ENCODE data around the gene GALM. TPM values are rescaled to one million over a fixed set of nuclear protein-coding genes. Genes with fewer than 3 reads are reported as not detected.
"Not testable (repeated sequence)": the region's sequence is repeated elsewhere in the genome, so short reads cannot be mapped to it uniquely, and the experiment has no call there.

GALM gene
- total RNA-seq, 5 donors from 2014 or later (not counting 1 experiment from before 2014, with no cell fraction given): 14.3 to 29.4 (median 17.3) TPM

DNA sequence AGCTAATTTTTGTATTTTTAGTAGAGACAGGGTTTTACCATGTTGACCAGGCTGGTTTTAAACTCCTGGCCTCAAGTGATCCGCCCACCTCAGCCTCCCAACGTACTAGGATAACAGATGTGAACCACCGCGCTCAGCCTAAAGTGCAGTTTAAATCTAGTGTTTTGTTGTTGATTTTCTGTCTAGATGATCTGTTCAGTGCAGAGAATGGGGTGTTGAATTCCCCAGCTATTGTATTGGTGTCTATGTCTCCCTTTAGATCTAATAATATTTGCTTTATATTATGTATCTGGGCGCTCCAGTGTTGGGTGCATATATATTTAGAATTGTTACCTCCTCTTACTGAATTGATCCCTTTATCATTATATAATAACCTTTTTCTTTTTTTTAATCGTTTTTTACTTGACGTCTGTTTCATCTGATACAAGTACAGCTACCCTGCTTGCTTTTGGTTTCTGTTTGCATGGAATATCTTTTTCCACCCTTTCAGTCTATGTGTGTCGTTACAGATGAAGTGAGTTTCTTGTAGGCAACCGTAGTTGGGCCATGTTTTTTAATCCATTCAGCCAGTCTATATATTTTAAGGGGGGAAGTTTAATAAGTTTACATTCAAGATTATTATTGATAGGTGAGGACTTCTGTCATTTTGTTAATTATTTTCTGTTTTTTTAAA is 34.3 kb downstream of the GALM start:
- Mint-ChIP-seq H3K36me3 (peaks cover 36% of the 10 kb centered on the region), H3K4me3 (peak overlapping the region; percentile 34 to 72 (median 49)), H3K27me3 (no peaks in the 10 kb centered on the region), H3K9me3 (peaks cover 0 to 7% (median 0%) of the 10 kb centered on the region in 3 donors), H3K4me1 (peaks cover 40 to 71% (median 53%) of the 10 kb centered on the region in 3 donors), H3K27ac (peak overlapping the region; percentile 91 to 97)
- H3K27ac ChIP-seq (ENCODE audit: low read length): peak overlapping the region; percentile 91
- peak in 1 of 35 experiments; percentile 43 for DNase-seq
- H3K36me3 ChIP-seq (ENCODE audit: control insufficient read depth in 2 of 2, extremely low read depth in 1 of 2, insufficient read depth in 1 of 2, low read length in 1 of 2): no peaks in the 10 kb centered on the region
- peak in 2 of 4 experiments; percentile 47 to 52 for ATAC-seq (replicated peaks in 1 of 4)
- WGBS (ENCODE audit: insufficient coverage): no CpG with 5 or more reads among the region's 9 CpGs
- H3K9me3 ChIP-seq: no peaks in the 10 kb centered on the region
- peak overlapping the region in 1 of 2 donors; percentile 31 for H3K4me3 ChIP-seq (ENCODE audit: control insufficient read depth in 1 of 2, extremely low read depth in 1 of 2, low read length in 1 of 2)
- POLR2A ChIA-PET: interaction anchor here in 1 of 2 donors (0.8 to 1.2 kb wide), 2 partner anchors 9 to 48 kb away, joined by 3 to 4 read pairs; no protein-coding TSS in a partner anchor
- CTCF ChIA-PET: interaction anchor here (0.6 to 1.4 kb wide), 5 partner anchors 9 to 118 kb away, joined by 3 read pairs; partner anchors contain the start of gene HNRNPLL (in 1 of the 2)
- H3K27me3 ChIP-seq (replicated peaks in 1 of 2; ENCODE audit: control insufficient read depth in 2 of 2, extremely low read depth in 1 of 2, insufficient read depth in 2 of 2, low read length in 1 of 2): no peaks in the 10 kb centered on the region
- H3K4me1 ChIP-seq (ENCODE audit: control insufficient read depth in 1 of 2, extremely low read depth in 1 of 2, insufficient read depth in 2 of 2, low read length in 2 of 2): peaks cover 0 to 39% of the 10 kb centered on the region in 2 experiments

DNA sequence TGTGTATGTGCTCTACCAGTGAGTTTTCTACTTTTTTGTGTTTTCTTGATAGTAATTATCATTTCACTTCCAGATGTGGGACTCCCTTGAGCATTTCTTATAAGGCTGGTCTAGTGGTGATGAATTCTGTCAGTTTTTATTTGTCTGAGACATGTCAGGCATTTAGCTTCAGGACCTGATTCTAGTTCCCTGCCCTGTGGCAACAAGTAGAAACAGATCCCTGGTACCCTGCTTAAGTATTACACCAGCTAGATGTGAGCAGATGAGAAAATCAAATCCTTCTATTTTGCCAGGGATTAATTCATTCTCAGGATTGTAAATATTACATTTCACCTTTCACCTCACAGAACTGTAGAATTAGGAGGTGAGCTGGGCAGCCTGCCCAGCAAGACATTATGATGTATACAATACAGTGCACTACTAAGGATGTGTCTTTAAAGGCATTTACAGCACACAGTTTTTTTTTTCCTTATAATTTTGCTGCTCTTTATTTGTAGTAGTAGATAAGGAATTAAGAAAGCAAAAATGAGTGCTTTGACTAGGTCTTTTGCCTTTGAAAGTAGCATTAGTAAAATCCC is 35.1 kb downstream of the GALM start:
- Mint-ChIP-seq H3K4me1 (peaks cover 43 to 67% (median 54%) of the 10 kb centered on the region in 3 donors), H3K27me3 (no peaks in the 10 kb centered on the region)
- POLR2A ChIA-PET: interaction anchor here in 1 of 2 donors (0.7 to 0.8 kb wide), 2 partner anchors 48 to 50 kb away, joined by 3 to 4 read pairs; partner anchors contain the start of gene SRSF7

DNA sequence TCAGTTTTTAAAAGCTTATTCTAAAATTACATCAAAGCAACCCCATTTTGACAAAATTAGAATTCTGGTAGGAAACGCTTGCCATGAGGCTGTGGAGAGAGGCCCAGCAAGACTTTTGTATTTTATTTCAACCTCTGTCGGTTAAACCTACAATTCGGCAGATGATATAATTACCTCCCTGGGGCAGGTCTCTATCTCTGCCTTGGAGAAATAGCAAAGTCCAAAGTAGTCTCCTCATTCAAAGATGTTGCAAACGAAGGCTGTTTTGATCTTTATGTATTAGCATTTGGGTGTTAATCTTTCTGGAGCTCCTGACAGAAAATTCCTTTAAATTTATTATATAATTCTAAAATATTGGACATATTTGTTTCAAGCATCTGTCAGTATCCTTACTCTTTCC is 35.6 kb downstream of the GALM start:
- WGBS (ENCODE audit: insufficient coverage): 100% methylated on average over 1 of the region's 4 CpGs
- Histone ChIP-seq H3K27ac (ENCODE audit: low read length) (peak overlapping the region; percentile 91), H3K4me3 (ENCODE audit: control insufficient read depth in 1 of 2, extremely low read depth in 1 of 2, low read length in 1 of 2) (no peak overlapping the region), H3K4me1 (ENCODE audit: control insufficient read depth in 1 of 2, extremely low read depth in 1 of 2, insufficient read depth in 2 of 2, low read length in 2 of 2) (peaks cover 0 to 37% of the 10 kb centered on the region in 2 experiments), H3K36me3 (ENCODE audit: control insufficient read depth in 2 of 2, extremely low read depth in 1 of 2, insufficient read depth in 1 of 2, low read length in 1 of 2) (no peaks in the 10 kb centered on the region), H3K27me3 (replicated peaks in 1 of 2; ENCODE audit: control insufficient read depth in 2 of 2, extremely low read depth in 1 of 2, insufficient read depth in 2 of 2, low read length in 1 of 2) (no peaks in the 10 kb centered on the region), H3K9me3 (no peaks in the 10 kb centered on the region)
- peak overlapping the region; percentile 91 to 97 for H3K27ac Mint-ChIP-seq
- peaks cover 41 to 65% (median 52%) of the 10 kb centered on the region in 3 donors for H3K4me1 Mint-ChIP-seq
- peak overlapping the region; percentile 17 to 39 (median 34) for H3K4me3 Mint-ChIP-seq
- H3K36me3 Mint-ChIP-seq: peaks cover 36% of the 10 kb centered on the region
- H3K9me3 Mint-ChIP-seq: peaks cover 0 to 7% (median 0%) of the 10 kb centered on the region in 3 donors
- POLR2A ChIA-PET: interaction anchor here in 1 of 2 donors (0.7 kb wide), 1 partner anchor 50 kb away, joined by 4 read pairs; the partner anchor contains the start of gene SRSF7
- no peak for DNase-seq
- H3K27me3 Mint-ChIP-seq: no peaks in the 10 kb centered on the region
- CTCF ChIA-PET: interaction anchor here (1.0 to 1.3 kb wide), 4 partner anchors 22 to 120 kb away, joined by 3 to 5 read pairs (median 3); no protein-coding TSS in a partner anchor
- no peak for ATAC-seq (replicated peaks in 1 of 4)

More for the DNA sequence above, 35.1 kb downstream of the GALM start:
- Histone ChIP-seq H3K4me1 (ENCODE audit: control insufficient read depth in 1 of 2, extremely low read depth in 1 of 2, insufficient read depth in 2 of 2, low read length in 2 of 2) (peaks cover 0 to 41% of the 10 kb centered on the region in 2 experiments), H3K27me3 (replicated peaks in 1 of 2; ENCODE audit: control insufficient read depth in 2 of 2, extremely low read depth in 1 of 2, insufficient read depth in 2 of 2, low read length in 1 of 2) (no peaks in the 10 kb centered on the region), H3K27ac (ENCODE audit: low read length) (peak overlapping the region; percentile 91), H3K4me3 (ENCODE audit: control insufficient read depth in 1 of 2, extremely low read depth in 1 of 2, low read length in 1 of 2) (no peak overlapping the region), H3K9me3 (no peaks in the 10 kb centered on the region), H3K36me3 (ENCODE audit: control insufficient read depth in 2 of 2, extremely low read depth in 1 of 2, insufficient read depth in 1 of 2, low read length in 1 of 2) (no peaks in the 10 kb centered on the region)
- ATAC-seq (replicated peaks in 1 of 4) (no peak), DNase-seq (no peak)
- Mint-ChIP-seq H3K27ac (peak overlapping the region; percentile 91 to 97), H3K36me3 (peaks cover 36% of the 10 kb centered on the region), H3K9me3 (peaks cover 0 to 7% (median 0%) of the 10 kb centered on the region in 3 donors), H3K4me3 (peak overlapping the region; percentile 34 to 72 (median 49))
- CTCF ChIA-PET: interaction anchor here (0.6 to 1.3 kb wide), 5 partner anchors 23 to 119 kb away, joined by 3 to 5 read pairs (median 3); no protein-coding TSS in a partner anchor

DNA sequence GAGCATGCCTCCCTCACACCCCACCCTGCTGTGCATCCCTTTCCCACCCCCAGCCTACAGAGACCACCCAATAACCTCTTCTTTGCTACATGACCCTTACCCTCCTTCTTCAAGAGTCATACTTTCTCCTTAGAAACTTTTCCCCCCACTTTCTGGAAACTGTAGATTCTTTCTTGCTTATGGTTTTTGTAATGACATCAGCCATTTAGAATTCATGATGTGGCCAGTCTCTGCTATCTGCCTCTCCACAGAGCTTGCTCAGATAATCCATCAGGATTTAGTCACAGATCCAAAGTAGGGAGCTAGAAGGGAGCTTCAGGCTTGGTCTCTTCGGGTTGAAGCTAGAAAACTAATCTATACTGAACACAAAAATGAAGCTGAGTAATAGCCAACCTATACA is 36.5 kb downstream of the GALM start:
- DNase-seq (no peak), ATAC-seq (replicated peaks in 1 of 4) (no peak)
- Histone ChIP-seq H3K4me3 (ENCODE audit: control insufficient read depth in 1 of 2, extremely low read depth in 1 of 2, low read length in 1 of 2) (no peak overlapping the region), H3K27ac (ENCODE audit: low read length) (peak overlapping the region; percentile 91), H3K36me3 (ENCODE audit: control insufficient read depth in 2 of 2, extremely low read depth in 1 of 2, insufficient read depth in 1 of 2, low read length in 1 of 2) (peaks cover 0 to 3% of the 10 kb centered on the region in 2 donors), H3K27me3 (replicated peaks in 1 of 2; ENCODE audit: control insufficient read depth in 2 of 2, extremely low read depth in 1 of 2, insufficient read depth in 2 of 2, low read length in 1 of 2) (no peaks in the 10 kb centered on the region), H3K9me3 (no peaks in the 10 kb centered on the region), H3K4me1 (ENCODE audit: control insufficient read depth in 1 of 2, extremely low read depth in 1 of 2, insufficient read depth in 2 of 2, low read length in 2 of 2) (peaks cover 0 to 34% of the 10 kb centered on the region in 2 experiments)
- no peaks in the 10 kb centered on the region for H3K27me3 Mint-ChIP-seq
- H3K9me3 Mint-ChIP-seq: peaks cover 0 to 7% (median 0%) of the 10 kb centered on the region in 3 donors
- peaks cover 39% of the 10 kb centered on the region for H3K36me3 Mint-ChIP-seq
- ChIA-PET CTCF (interaction anchor here in 1 of 2 donors (1.0 to 2.0 kb wide), 2 partner anchors 12 to 121 kb away, joined by 4 to 7 read pairs; no protein-coding TSS in a partner anchor), POLR2A (interaction anchor here in 1 of 2 donors (1.6 kb wide), 1 partner anchor 16 kb away, joined by 7 read pairs; no protein-coding TSS in a partner anchor)
- H3K4me3 Mint-ChIP-seq: peak overlapping the region in 1 of 3 donors; percentile 35
- no CpG with 5 or more reads among the region's 1 CpG for WGBS (ENCODE audit: insufficient coverage)
- H3K27ac Mint-ChIP-seq: peak overlapping the region; percentile 83 to 89
- peaks cover 41 to 66% (median 52%) of the 10 kb centered on the region in 3 donors for H3K4me1 Mint-ChIP-seq

DNA sequence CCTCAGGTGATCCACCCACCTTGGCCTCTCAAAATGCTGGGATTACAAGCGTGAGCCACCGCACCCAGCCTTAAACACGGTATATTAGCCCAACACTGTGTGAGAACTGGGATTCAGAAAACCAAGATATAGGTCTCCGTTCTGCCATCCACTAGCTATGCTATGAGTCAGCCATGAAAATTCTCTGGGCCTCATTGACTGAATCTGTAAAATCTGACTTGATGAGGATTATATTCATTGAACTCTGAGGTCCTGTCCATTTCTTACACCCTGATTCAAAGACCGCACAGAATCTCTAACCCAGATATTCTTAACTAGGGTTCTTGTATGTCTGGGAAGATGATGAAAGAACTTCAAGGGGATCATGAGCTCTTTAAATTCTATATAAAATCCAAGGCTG is 37.4 kb downstream of the GALM start:
- H3K27me3 ChIP-seq (replicated peaks in 1 of 2; ENCODE audit: control insufficient read depth in 2 of 2, extremely low read depth in 1 of 2, insufficient read depth in 2 of 2, low read length in 1 of 2); H3K27ac ChIP-seq (ENCODE audit: low read length); H3K4me3 Mint-ChIP-seq; H3K9me3 Mint-ChIP-seq; H3K9me3 ChIP-seq; ATAC-seq (replicated peaks in 1 of 4); DNase-seq; H3K4me3 ChIP-seq (ENCODE audit: control insufficient read depth in 1 of 2, extremely low read depth in 1 of 2, low read length in 1 of 2); H3K36me3 ChIP-seq (ENCODE audit: control insufficient read depth in 2 of 2, extremely low read depth in 1 of 2, insufficient read depth in 1 of 2, low read length in 1 of 2); H3K27me3 Mint-ChIP-seq: not testable (repeated sequence)
- peaks cover 0 to 34% of the 10 kb centered on the region in 2 experiments for H3K4me1 ChIP-seq (ENCODE audit: control insufficient read depth in 1 of 2, extremely low read depth in 1 of 2, insufficient read depth in 2 of 2, low read length in 2 of 2)
- 95% methylated on average over 3 of the region's 5 CpGs for WGBS (ENCODE audit: insufficient coverage)
- ChIA-PET POLR2A (interaction anchor here (0.6 to 1.6 kb wide), 3 partner anchors 16 to 1789 kb away, joined by 3 to 7 read pairs (median 3); no protein-coding TSS in a partner anchor), CTCF (interaction anchor here in 1 of 2 donors (0.6 to 2.0 kb wide), 4 partner anchors 10 to 122 kb away, joined by 3 to 7 read pairs (median 4); no protein-coding TSS in a partner anchor)
- Mint-ChIP-seq H3K4me1 (peaks cover 41 to 64% (median 51%) of the 10 kb centered on the region in 3 donors), H3K36me3 (peaks cover 37% of the 10 kb centered on the region), H3K27ac (peak overlapping the region in 1 of 2 donors; percentile 34)

DNA sequence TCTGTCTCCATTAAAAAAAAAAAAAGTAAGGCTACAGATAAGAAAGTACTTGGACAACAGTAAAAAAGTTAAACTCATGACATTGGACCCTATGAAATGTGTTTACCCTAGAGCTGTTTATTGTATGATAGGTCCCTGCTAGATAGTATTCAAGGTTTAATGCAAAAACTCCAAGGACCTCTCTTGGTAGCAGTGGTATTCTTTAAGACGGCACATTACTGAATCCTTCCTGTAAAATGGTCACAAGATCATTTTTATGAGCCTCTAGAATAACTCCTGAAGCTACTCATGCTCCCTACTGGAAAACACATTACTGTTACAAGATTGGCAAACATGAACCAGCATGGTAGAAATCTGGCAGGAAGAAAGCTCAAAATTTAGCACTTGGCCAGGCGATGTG is 38.8 kb downstream of the GALM start:
- H3K4me1 ChIP-seq (ENCODE audit: control insufficient read depth in 1 of 2, extremely low read depth in 1 of 2, insufficient read depth in 2 of 2, low read length in 2 of 2): peaks cover 9 to 38% of the 10 kb centered on the region in 2 experiments
- DNase-seq: no peak

More for the DNA sequence above, 38.8 kb downstream of the GALM start:
- Mint-ChIP-seq H3K27ac (peak overlapping the region; percentile 19 to 39), H3K9me3 (peaks cover 0 to 7% (median 0%) of the 10 kb centered on the region in 3 donors), H3K27me3 (no peaks in the 10 kb centered on the region), H3K4me1 (peaks cover 55 to 69% (median 58%) of the 10 kb centered on the region in 3 donors), H3K36me3 (peaks cover 37% of the 10 kb centered on the region), H3K4me3 (no peak overlapping the region)
- ChIA-PET POLR2A (interaction anchor here in 1 of 2 donors (0.5 to 0.7 kb wide), 3 partner anchors 30 to 43 kb away, joined by 3 to 5 read pairs (median 4); no protein-coding TSS in a partner anchor), CTCF (interaction anchor here in 1 of 2 donors (0.7 to 1.2 kb wide), 2 partner anchors 11 to 66 kb away, joined by 3 to 4 read pairs; no protein-coding TSS in a partner anchor)
- peaks cover 0 to 3% of the 10 kb centered on the region in 2 donors for H3K36me3 ChIP-seq (ENCODE audit: control insufficient read depth in 2 of 2, extremely low read depth in 1 of 2, insufficient read depth in 1 of 2, low read length in 1 of 2)
- H3K4me3 ChIP-seq (ENCODE audit: control insufficient read depth in 1 of 2, extremely low read depth in 1 of 2, low read length in 1 of 2): no peak overlapping the region
- 100% methylated on average over 1 of the region's 2 CpGs for WGBS (ENCODE audit: insufficient coverage)
- H3K27ac ChIP-seq (ENCODE audit: low read length): no peak overlapping the region
- ATAC-seq (replicated peaks in 1 of 4): no peak
- no peaks in the 10 kb centered on the region for H3K9me3 ChIP-seq
- no peaks in the 10 kb centered on the region for H3K27me3 ChIP-seq (replicated peaks in 1 of 2; ENCODE audit: control insufficient read depth in 2 of 2, extremely low read depth in 1 of 2, insufficient read depth in 2 of 2, low read length in 1 of 2)
